Epithelial cell of prostate (primary cell): ENCODE measurements around the gene ZNF518B.
A peak's percentile ranks its signal among the peaks of the same experiment; 100 is the strongest.

Source experiments
- DNase-seq: peaks from one replicate; pipeline ENCODE4 v3.0.0-alpha.2; 2011; ENCODE audit warnings: low read depth, low spot score
- H3K27ac ChIP-seq: fragments of 450-650 bp; 2 replicates; pipeline ENCODE4 v1.5.1; 2017; ENCODE audit warnings: mild to moderate bottlenecking

The ZNF518B gene

GRCh38 chr4:10457255-10457801 lies at the start of gene ZNF518B:
ZNF518B (minus strand) TSS chr4:10457426; CDS start chr4:10446328, 11,098 bp downstream.
- peak within 1 kb of the TSS; percentile 59 for H3K27ac ChIP-seq
- DNase-seq = no peak

GRCh38 chr4:10506077-10506476 lies 48.9 kb upstream of the ZNF518B start:
- DNase-seq = no peak

GRCh38 chr4:10504570-10505179 lies 47.4 kb upstream of the ZNF518B start:
- no peak overlapping the region for H3K27ac ChIP-seq
- DNase-seq = no peak

More at GRCh38 chr4:10506077-10506476, 48.9 kb upstream of the ZNF518B start:
- H3K27ac ChIP-seq = no peak overlapping the region

GRCh38 chr4:10502717-10503116 lies 45.5 kb upstream of the ZNF518B start:
- DNase-seq = no peak
- H3K27ac ChIP-seq = no peak overlapping the region

- H3K27ac ChIP-seq = no peak overlapping the region
- DNase-seq = no peak
These were observed 43.5 kb upstream of the ZNF518B start for GRCh38 chr4:10500776-10501175.

GRCh38 chr4:10496200-10496599 lies 39.0 kb upstream of the ZNF518B start:
- DNase-seq = no peak
- no peak overlapping the region for H3K27ac ChIP-seq

GRCh38 chr4:10495651-10496050 lies 38.4 kb upstream of the ZNF518B start:
- DNase-seq = no peak
- no peak overlapping the region for H3K27ac ChIP-seq

- no peak for DNase-seq
- H3K27ac ChIP-seq = no peak overlapping the region
These were observed 35.2 kb upstream of the ZNF518B start for GRCh38 chr4:10492464-10492863.

GRCh38 chr4:10491401-10491800 lies 34.2 kb upstream of the ZNF518B start:
- H3K27ac ChIP-seq = no peak overlapping the region
- no peak for DNase-seq

- no peak for DNase-seq
- no peak overlapping the region for H3K27ac ChIP-seq
These were observed 33.8 kb upstream of the ZNF518B start for GRCh38 chr4:10490996-10491395.

GRCh38 chr4:10482913-10483312 lies 25.7 kb upstream of the ZNF518B start:
- DNase-seq = no peak
- no peak overlapping the region for H3K27ac ChIP-seq

GRCh38 chr4:10480616-10481015 lies 23.4 kb upstream of the ZNF518B start:
- no peak for DNase-seq
- H3K27ac ChIP-seq = no peak overlapping the region

- DNase-seq = no peak
- no peak overlapping the region for H3K27ac ChIP-seq
These were observed 21.4 kb upstream of the ZNF518B start for GRCh38 chr4:10478621-10479020.

GRCh38 chr4:10470505-10470904 lies 13.3 kb upstream of the ZNF518B start:
- DNase-seq = no peak
- no peak overlapping the region for H3K27ac ChIP-seq

GRCh38 chr4:10466161-10466560 lies 8.9 kb upstream of the ZNF518B start:
- DNase-seq = no peak
- H3K27ac ChIP-seq = no peak overlapping the region

GRCh38 chr4:10462876-10463275 lies 5.7 kb upstream of the ZNF518B start:
- H3K27ac ChIP-seq = no peak overlapping the region
- DNase-seq = no peak

- H3K27ac ChIP-seq = no peak overlapping the region
- DNase-seq = no peak
These were observed 4.7 kb upstream of the ZNF518B start for GRCh38 chr4:10461850-10462400.

GRCh38 chr4:10461091-10461849 lies 4.0 kb upstream of the ZNF518B start:
- H3K27ac ChIP-seq = no peak overlapping the region
- DNase-seq = no peak

- no peak for DNase-seq
- H3K27ac ChIP-seq = no peak overlapping the region
These were observed 3.3 kb upstream of the ZNF518B start for GRCh38 chr4:10460313-10461047.

GRCh38 chr4:10459305-10459704 lies 2.1 kb upstream of the ZNF518B start:
- DNase-seq = no peak
- no peak overlapping the region for H3K27ac ChIP-seq

GRCh38 chr4:10458177-10458576 lies 951 bp upstream of the ZNF518B start:
- H3K27ac ChIP-seq = no peak overlapping the region
- no peak for DNase-seq
